GM12873 (cell line): ENCODE data around the gene CAMK2D.

Experiments used
- CTCF ChIP-seq: IDR thresholded peaks from 2 replicates; pipeline ENCODE4 v1.5.1; 2012; ENCODE audit warnings: low read depth, mild to moderate bottlenecking, moderate library complexity, low read length, control low read depth; ENCODE audit not compliant: insufficient read depth; ENCODE audit errors: missing control alignments

The CAMK2D gene

GRCh38 chr4:113762186-113763028 lies 869 bp upstream of the CAMK2D start:
- TF ChIP-seq CTCF: no peak

DNA sequence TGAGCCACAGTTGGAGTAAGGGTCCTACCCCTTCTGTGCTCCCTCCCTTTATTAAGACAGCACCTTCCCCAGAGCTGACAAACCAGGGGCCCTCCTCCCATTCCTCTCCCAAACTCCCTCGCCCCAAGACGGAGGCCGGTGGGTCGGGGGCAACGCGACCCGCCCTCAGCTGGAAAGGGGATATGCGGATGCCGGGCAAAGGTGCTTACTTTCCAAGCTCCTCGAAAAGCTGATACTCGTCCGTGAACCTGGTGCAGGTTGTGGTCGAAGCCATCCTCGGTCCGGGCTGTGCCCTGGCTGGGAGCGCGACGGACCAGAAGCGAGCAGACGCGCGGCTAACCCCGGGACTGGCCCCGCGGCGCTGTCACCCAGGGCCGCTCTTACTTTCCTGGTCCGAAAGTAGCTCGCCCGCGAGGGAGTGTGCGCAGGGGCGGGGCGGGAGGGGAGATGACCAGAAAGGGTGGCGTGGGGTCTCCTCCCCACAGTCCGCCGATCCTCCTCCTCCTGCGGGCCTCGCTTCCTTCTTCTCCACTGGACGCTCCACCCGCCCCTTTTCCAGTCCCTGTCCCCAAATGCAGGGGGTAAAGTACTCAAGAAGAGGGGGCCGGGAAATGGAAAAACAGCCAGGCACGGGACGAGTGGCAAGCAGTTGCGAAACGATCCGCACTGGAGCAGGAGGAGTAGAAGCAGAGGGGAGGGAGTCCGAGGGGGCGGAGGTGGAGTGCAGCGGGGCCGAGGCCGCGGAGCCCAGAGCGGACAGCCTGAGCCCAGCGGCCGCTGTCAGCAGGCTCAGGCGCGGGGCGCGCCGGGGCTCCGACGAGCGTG lies 531 bp downstream of the CAMK2D start:
- TF ChIP-seq CTCF: no peak

GRCh38 chr4:113760094-113760794 lies 1.3 kb downstream of the CAMK2D start:
- TF ChIP-seq CTCF: no peak

DNA sequence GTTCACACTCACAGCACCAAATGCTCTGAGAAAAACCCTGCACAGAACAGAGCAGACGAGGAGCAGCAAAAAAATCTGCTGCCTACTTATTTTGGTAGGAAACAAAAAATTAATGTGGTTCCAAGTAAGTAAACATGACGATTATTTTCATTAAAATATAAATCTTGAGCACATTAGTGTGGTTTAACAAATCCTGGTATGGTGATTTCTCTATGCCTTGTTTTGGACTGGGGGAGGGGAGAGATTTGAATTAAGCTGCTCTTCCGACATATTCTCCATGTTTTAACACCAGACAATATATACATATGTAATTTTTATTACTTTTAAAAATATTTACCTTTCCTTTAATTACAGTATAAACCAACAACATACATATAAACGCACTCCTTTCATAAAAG lies 1.8 kb downstream of the CAMK2D start:
- no peak for TF ChIP-seq CTCF

DNA sequence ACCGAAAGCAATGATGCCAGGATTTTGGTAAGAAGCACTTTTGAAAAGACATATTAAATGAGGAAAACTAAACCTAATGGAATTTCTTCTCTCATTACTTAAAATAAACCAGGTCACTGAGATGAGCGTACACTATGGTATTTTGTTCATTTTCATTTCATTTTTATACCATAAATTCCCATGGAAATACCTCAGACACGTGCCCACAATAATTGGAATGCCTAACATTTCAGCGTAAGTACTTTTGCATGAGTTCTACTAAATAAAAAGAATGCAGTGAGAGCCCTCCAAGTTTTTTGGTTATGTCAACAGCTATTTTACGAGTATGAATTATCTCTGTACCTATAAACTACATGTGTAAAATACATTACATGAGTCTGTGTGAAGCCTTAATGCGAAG lies 3.2 kb downstream of the CAMK2D start:
- TF ChIP-seq CTCF: no peak

DNA sequence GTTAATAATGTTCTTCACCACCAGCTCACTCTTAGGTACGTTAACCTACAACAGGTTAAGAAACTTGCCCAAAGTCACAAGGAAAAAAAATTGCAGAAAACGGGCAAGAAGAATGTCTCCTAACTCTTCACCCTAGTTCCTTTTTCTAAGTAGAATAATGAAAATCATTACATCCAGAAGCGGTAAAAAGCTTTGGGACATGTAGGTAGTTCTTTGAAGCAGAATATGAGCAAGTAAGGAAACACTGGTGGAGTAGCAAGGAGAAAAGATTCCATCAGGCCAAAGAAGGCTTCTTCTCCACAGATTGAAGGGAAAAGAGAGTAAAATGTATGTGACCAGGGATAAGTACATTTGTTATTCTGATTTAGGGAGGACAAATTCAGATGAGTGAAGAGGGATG lies 4.1 kb downstream of the CAMK2D start:
- TF ChIP-seq CTCF: no peak

DNA sequence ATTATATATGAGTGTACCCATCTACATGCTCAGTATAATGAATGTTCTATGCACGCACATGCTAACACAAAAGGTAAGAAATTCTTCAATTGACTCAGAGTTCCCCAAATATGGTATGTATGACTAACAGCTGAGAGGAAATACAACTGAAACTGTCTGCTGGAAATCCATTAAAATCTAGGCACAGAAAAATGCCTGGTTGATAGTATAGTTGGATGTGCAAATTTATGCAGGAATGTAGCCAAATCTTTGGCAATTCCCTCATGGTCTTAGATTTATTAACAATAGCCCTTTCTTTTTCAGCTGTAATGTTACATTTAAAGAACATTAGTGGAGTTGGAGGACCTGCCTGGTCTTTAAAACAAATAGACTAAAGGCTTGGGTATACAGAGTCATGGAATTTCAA lies 5.5 kb downstream of the CAMK2D start:
- no peak for TF ChIP-seq CTCF
